ENCODE measurements around the gene AP5B1.

The AP5B1 gene

GRCh38 chr11:65793625-65794400 lies 13.0 kb upstream of the AP5B1 start:
- in situ Hi-C loops (cut with MboI; ENCODE audit: low sequenced_read_pairs, unreplicated experiment), result no loop called here
- DNase-seq (ENCODE audit: low spot score), result no peak
- TF ChIP-seq CTCF (IDR thresholded peaks at IDR 0.05; ENCODE audit: borderline replicate concordance, control extremely low read depth, extremely low read depth, insufficient read depth, missing control alignments), result no peak

GRCh38 chr11:65793144-65793581 lies 12.4 kb upstream of the AP5B1 start:
- no peak for DNase-seq (ENCODE audit: low spot score)
- in situ Hi-C loops (cut with MboI; ENCODE audit: low sequenced_read_pairs, unreplicated experiment), result no loop called here

GRCh38 chr11:65792456-65792855 lies 11.7 kb upstream of the AP5B1 start:
- in situ Hi-C loops (cut with MboI; ENCODE audit: low sequenced_read_pairs, unreplicated experiment), result no loop called here
- DNase-seq (ENCODE audit: low spot score), result no peak
- no peak for TF ChIP-seq CTCF (IDR thresholded peaks at IDR 0.05; ENCODE audit: borderline replicate concordance, control extremely low read depth, extremely low read depth, insufficient read depth, missing control alignments)

More at GRCh38 chr11:65793144-65793581, 12.4 kb upstream of the AP5B1 start:
- no peak for TF ChIP-seq CTCF (IDR thresholded peaks at IDR 0.05; ENCODE audit: borderline replicate concordance, control extremely low read depth, extremely low read depth, insufficient read depth, missing control alignments)

DNA sequence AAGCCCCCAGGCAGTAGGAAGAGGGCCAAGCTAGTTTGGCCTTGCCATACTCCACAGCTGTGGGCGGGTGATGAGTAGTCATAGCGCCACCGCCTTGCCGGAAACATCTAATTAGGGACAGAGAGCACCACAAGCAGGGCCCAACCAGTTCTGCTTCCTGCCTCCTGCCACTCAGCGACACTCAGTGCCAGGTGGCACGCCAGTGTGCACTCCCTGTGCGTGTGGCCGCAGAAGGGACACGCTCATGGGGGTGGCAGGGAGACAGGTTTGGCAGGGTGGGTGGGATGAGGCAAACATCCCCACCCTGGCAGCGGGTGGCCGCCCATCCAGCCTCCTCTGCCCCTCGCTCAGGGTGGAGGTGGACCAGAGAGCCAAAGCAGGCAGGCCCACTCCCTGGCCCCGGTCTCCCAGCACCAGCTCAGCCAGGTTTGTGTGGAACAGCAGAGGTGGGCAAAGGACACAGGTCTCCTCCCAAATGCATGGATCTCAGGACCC lies 11.0 kb upstream of the AP5B1 start:
- peak; percentile 84 for DNase-seq (ENCODE audit: low spot score)
- in situ Hi-C loops (cut with MboI; ENCODE audit: low sequenced_read_pairs, unreplicated experiment), result no loop called here
- no peak for TF ChIP-seq CTCF (IDR thresholded peaks at IDR 0.05; ENCODE audit: borderline replicate concordance, control extremely low read depth, extremely low read depth, insufficient read depth, missing control alignments)

- in situ Hi-C loops (cut with MboI; ENCODE audit: low sequenced_read_pairs, unreplicated experiment), result no loop called here
- TF ChIP-seq CTCF (IDR thresholded peaks at IDR 0.05; ENCODE audit: borderline replicate concordance, control extremely low read depth, extremely low read depth, insufficient read depth, missing control alignments), result no peak
- DNase-seq (ENCODE audit: low spot score), result no peak
These were observed 10.3 kb upstream of the AP5B1 start for GRCh38 chr11:65790902-65791650.

- no peak for DNase-seq (ENCODE audit: low spot score)
- in situ Hi-C loops (cut with MboI; ENCODE audit: low sequenced_read_pairs, unreplicated experiment), result no loop called here
- no peak for TF ChIP-seq CTCF (IDR thresholded peaks at IDR 0.05; ENCODE audit: borderline replicate concordance, control extremely low read depth, extremely low read depth, insufficient read depth, missing control alignments)
These were observed 9.5 kb upstream of the AP5B1 start for GRCh38 chr11:65790104-65790901.
